SK-N-MC (cell line): ENCODE results near the gene AMZ1.

Experiments
- EZH2 ChIP-seq: fragments of 200-600 bp; sonication (generic); IDR thresholded peaks from one replicate; pipeline ENCODE4 v1.6.1; 2017; ENCODE audit warnings: antibody characterized with exemption
- POLR2AphosphoS5 ChIP-seq: IDR thresholded peaks from 2 replicates; pipeline ENCODE4 v1.6.1; 2012; ENCODE audit warnings: mild to moderate bottlenecking, low read depth, low read length, borderline replicate concordance

GRCh38 chr7:2661096-2661449, 26.9 kb upstream of the AMZ1 start:
- TF ChIP-seq POLR2AphosphoS5 (no peak), EZH2 (no peak)
